ENCODE results near the gene CLK3. TPM values are rescaled to one million over a fixed set of nuclear protein-coding genes. Genes with fewer than 3 reads are reported as not detected.
"Not testable (repeated sequence)": the region's sequence is repeated elsewhere in the genome, so short reads cannot be mapped to it uniquely, and the experiment has no call there.

Gene CLK3
- total RNA-seq, 1 donor from 2014 or later, result 48.2 TPM

DNA sequence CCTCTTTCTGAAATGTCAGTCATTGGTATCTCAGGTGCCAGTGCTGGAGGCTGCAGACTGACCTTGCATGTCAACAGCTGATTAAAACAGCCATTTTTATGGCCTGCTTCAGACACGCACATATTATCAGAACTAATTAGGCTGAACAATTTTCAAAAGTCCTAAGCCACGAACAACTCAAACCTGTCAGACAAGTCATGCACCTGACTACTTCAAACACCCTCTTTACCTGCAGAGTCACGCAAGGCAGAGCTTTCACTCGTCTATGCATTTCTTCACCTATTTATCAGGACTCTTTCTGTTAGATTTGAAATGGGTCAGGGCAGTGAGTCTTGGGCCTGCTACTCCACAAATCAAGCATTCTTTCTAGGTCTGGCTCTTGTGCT is 26.7 kb downstream of the CLK3 start:
- no peak for DNase-seq (ENCODE audit: low read depth in 2 of 2)

DNA sequence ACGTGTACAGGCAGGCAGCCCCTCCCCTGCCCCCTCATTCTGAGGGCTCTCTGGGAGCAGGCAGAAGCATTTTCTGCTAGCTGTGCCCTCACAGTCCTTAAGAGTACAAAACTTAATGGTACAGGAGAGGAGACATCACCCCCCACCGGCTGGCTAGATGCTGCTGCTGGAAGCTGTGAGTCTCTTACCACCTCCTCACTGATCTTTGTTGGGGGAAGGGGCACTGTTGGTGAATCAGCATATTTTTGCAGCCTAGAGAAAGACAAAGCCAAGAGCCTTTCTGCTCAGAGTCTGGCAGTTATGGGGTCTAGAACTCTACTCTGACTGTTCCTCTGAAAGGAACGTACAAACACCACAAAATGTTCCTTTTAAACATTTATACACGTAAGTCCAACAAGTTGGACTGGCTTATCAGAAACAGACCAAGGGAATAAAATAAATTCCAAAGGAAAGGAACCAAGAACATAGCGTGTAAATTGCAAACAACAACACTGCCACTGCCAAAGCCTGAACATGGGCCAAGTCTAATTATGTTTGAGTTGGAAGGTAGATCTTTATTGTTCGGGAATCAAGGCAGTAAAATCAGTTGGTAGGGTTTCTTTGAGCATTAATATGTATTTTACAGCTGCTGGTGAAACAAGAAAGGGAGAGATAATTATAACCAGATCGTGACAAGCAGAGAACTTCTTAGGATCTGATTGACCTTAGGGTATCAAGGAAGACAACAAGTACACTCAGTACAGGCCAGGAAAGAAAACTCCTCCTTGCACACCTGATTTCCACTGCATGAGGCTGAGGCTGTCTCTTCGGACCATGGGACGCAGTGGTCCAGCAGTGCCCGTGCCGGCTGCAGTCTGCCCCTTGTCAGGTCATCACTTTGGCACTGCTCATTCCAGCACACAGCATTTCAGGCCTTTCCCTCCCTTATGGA is 27.4 kb downstream of the CLK3 start:
- DNase-seq (ENCODE audit: low read depth in 2 of 2), result peak; percentile 25 to 67

DNA sequence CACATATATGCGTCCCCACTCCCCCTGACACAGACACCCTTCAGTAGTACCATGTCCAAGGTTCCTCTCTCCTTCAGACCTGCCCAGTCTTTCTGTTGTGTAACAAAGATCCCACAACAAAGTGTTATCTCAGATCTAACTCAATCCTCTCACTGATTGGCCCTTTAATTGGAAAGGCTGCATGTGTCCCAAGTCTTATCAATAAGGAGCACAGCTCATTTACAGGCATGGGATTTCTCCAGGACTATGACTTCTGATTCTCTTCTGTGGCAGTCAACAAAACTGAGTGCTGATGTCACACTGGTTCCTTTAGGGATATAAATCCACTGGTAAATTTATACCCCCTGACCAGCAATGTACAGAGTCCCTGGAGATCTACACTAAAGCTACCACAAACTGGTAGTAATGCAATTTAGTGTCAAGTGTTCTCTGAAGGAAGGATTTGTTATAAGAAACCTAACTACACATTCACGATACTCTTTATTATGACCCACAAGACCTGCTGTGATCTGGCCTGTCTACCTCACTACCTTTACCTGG is 28.1 kb downstream of the CLK3 start:
- DNase-seq (ENCODE audit: low read depth in 2 of 2), result no peak

DNA sequence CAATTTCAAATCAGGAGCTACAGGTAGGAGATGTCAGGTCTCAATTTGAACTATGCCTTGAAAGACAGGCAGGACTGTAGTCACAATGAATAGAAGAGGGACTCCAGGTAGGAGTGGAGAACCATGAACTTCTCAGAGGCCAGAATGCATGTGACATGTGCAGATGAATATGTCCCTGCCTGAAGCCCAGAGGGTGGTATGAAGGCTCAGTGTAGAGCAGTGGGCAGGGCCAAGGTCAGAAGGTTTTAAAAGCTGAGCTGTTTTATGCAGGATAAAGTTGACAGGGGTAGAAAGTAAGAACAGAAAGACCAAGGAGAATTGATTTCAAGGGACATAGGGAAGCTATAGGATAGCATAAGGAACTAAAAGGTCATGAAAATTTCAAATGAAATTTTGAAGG is 30.8 kb downstream of the CLK3 start:
- no peak for DNase-seq (ENCODE audit: low read depth in 2 of 2)

DNA sequence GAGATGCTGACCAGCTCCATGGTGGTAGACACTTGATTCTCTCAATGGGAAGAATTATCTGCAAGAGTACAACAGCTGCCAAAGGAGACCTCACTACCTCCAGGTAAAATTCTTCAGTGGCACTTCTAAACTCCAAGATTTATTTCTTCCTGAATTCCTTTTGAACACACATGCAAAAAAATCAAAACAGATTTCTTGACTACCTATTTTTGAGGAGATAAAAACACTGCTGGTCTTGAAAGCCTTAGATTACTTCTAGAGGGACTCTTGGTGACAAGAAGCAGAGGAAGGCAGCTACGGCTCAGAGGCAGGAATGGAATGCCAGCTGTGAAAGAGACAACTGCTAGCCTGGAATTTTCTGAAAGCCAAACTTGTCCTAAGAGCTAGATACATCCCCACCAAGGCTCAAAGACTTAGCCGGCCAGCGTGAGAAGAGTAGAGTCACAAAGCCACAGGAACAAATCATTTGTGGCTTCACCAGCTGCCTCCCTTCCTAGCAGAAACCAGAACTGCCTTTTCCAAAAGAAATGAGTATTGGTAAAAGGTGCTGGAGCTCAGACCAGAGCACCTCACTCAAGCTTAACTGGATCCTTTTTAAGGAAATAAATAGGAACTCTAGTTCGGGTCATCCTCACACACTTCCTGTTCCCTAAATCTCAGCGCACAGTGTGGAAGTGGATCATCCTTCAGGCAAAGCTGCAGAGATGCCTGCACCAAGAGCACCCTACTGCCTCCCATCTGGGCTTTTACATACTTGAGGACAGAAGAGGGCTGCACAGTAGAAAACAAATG is 32.6 kb downstream of the CLK3 start:
- DNase-seq (ENCODE audit: low read depth in 2 of 2), result no peak

DNA sequence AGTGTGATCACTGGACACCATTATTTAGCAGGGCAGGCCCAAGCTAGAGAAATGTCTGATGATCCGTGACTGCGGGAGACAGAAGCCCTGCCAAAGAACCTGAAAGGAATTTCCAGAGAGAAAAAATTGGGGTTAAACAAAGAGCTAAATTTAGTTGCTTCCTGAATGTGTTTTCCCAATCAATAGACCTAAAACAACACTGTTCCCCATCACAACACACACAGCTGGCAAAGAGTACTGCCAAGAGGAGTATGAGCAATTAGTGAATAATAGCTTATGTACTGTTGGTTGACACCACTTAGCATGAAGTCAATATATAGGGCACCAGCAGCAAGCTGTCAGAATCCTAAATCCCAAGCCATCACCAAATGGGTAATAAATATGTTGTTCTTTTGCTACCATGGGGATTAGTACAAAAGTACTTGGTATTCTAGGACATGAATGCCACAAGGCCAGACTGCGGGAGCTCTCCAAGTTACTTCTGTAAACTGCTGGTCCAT is 35.7 kb downstream of the CLK3 start:
- DNase-seq (ENCODE audit: low read depth in 2 of 2), result peak; percentile 89 to 90

DNA sequence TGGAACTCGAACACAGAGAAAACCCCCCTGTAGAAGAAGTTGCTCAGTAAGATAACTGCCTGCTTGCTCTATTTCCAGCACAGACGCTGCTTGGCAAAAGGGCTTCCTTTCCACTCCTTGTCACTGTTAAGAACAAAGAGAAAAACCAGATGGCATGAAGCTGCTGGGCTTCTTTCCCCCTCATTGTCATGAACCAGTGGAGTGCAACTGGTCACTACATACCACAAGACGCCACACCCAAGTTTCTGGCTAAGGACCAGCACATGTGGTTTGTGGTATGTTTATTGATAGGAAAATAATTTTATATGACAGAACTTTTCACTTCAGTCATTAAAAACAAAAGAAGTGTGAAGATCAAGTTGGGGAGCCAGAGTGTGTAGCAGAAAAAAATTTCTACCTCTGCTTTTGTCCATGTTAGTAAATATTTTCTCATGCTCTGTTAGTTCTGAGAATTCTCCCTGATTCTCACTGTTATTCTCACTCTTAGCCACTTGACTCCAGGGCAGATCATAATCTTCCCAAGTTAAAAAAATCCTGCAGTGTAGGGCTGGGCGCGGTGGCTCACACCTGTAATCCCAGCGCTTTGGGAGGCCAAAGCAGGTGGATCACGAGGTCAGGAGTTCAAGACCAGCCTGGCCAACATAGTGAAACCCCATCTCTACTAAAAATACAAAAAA is 37.9 kb downstream of the CLK3 start:
- DNase-seq (ENCODE audit: low read depth in 2 of 2), result peak in 1 of 2 donors; percentile 66

DNA sequence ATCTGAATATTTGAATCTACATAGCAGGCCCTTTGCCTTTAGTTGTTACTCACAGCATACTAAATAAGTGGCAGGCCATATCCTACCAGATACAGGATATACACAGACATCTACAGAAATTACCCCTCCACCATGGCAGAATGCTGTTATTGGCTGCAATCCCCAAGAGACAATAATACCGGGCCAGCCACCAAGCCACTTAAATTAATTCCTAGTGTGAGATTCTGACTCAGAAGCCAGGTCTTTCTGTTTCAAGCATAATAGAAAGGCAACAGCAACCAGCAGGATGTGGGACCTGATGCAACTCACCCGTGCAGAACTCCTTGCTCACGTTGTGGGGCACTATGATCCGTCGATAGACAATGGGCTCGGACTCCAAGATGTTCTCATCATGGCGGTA is 39.8 kb downstream of the CLK3 start:
- peak in 1 of 2 donors; percentile 22 for DNase-seq (ENCODE audit: low read depth in 2 of 2)

DNA sequence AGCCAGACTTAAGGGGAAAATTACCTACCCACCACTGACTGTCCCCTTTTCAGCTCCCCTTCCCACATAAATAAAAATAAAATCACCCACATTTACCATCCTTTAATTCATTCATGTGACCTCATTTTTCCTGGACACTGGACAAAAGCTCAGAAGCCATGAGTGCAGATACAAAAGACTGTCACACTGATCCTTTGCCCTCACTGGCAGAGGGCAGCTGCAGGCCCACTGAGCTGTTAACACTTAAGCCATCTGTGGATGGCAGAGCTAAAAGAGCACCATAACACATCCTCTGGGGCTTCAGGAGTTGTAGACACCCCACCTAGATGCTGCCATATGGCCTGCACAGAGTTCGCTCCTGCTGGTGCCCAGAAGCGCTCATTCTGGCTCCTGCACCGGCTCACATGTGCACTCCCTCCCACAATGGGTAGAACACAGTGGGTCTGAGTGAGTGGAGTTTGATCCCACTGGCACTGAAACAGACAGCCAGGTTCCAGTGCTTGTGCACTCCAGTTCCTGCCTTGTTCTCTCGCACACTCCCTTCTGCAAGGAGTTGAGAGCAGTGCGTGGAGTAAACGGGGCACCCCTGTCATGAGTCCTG is 41.4 kb downstream of the CLK3 start:
- peak in 1 of 2 donors; percentile 47 for DNase-seq (ENCODE audit: low read depth in 2 of 2)

DNA sequence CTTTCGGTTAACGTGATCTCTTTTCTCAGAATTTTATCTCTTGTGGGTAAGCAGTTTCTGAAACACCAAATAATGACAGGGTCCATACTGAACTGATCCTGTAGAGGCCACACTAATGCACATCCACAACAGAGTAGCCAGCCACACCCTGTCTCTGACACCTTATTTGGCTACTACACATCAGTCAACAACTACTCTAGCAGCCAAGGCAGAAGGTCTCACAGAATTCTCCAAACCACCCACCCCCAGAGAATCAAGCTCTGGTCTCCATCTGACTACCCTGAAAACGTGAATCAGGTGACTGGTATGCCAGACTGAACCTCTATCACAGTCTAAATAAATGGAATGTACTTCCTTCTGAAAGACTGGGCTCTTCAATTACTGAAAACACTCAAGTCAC is 42.2 kb downstream of the CLK3 start:
- DNase-seq (ENCODE audit: low read depth in 2 of 2), result no peak

DNA sequence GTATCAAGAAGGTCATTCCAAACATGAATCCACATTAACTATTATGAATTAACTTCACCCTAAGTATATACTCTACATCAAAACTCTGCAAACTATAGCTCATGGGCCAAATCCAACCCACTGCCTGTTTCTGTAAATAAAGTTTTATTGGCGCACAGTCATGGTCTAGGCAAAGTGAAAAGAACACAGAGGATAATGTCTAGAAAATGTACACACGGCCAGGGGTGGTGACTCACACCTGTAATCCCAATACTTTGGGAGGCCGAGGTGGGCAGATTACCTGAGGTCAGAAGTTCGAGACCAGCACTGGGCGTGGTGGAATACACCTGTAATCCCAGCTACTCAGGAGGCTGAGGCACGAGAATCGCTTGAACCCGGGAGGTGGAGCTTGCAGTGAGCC is 45.6 kb downstream of the CLK3 start:
- not testable (repeated sequence) for DNase-seq (ENCODE audit: low read depth in 2 of 2)

DNA sequence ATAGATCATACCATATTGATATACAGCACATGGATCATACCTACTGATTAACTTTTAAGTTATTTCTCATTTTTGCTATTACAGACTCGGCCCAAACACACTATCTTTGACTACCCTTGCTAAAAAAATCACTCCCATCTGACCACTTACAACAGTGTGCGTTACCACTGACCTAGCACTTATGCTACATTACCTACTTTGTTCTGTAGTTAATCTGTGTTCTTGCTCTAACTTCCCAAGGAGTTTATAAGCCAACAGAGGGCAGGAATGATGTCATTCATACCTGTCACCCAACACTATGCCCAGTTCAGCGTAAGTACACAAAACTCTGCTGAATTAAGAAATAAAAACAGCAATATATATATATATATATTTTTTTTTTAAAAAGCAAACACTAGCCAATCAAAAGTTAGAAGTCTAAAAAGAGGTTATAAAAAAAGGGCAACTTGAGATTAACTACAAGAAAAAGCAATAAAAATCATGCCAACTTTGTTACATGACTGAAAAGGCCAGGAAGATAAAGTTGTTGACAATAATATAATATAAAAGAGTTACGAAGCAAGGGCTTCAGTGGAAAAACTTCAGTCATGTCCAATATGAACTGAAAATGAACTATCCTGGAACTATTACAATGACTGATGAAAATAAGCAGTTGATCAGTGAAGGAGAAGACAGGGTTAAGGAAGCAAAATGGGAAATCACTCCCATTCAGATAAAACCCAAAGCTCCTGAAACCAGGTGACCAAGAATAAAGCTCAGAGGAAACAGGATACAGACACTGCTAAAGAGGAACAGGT is 46.6 kb downstream of the CLK3 start:
- DNase-seq (ENCODE audit: low read depth in 2 of 2), result peak in 1 of 2 donors; percentile 61

DNA sequence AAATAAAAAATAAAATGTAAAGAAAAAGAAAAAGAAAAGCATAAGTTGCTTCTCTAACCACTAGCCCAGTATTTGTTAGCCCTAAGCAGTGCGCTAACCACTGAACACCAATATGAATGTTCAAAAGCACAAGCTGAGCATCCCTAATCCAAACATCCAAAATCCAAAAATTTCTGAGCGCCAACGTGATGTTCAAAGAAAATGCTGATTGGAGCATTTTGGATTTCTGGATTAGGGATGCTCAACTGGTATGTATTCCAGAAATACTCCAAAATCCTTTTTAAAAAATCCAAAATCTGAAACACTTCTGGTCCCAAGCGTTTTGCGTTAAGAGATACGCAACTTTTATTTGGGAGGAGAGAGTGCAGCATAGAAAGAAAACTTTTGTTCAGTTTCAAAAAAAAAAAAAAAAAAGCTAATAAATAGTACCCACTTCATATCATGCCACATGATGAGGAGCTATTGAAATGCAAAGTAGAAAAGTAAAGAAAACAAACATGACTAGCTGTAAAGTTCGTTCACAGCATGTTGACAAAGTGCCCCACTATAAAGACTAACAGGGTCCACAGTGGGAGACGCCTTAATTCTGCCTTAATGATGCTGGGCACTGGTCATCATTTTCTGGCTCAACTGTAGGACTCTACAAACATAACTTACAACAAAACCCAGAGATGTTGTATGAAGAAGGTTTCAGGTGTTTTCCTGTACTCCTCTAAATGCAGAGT is 47.8 kb downstream of the CLK3 start:
- no peak for DNase-seq (ENCODE audit: low read depth in 2 of 2)

DNA sequence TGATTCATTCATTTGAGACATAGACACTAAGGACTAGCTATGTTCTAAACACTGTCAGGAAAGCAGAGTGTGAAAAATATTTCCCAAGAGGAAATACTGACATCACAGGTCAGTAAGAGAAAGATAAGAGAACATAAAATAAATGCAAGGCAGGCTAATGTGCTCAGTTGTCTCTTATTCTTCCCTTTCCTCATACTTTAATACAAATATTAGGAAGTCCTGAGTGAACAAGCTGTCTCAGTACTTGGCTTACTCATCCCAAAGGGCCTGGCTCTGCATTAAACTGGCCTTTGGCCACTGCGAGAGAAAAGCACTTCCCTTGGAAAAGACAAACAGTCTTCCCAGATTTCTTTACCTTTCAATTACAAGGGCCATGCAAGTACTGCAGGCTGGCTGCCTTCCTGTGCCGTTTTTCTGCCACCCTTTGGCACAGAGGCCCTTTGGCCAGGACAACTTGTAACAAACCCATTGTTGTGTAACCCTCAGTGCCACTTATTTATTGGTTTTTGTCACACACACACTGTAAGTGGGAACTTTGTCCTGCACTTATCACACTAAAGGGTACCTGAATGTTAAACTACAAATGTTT is 48.5 kb downstream of the CLK3 start:
- peak; percentile 57 to 78 for DNase-seq (ENCODE audit: low read depth in 2 of 2)

DNA sequence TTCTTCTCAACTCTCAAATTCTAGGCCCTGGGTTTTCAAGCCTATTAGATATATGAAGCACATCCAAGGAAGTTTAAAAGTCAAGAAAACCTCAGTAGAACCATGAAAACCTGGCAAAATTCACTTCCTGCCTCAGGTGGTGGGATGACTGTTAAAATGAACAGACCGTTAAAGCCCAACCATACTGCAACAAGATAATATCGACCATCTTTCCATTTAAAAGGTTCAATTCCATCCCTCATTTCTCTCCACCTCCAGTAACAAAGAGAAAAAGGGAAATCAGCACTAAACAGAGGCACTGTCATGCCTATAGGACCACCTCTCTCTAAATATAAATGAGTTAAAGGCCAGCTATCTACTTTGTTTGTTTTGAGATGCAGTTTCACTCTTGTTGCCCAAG is 49.0 kb downstream of the CLK3 start:
- peak in 1 of 2 donors; percentile 14 for DNase-seq (ENCODE audit: low read depth in 2 of 2)

DNA sequence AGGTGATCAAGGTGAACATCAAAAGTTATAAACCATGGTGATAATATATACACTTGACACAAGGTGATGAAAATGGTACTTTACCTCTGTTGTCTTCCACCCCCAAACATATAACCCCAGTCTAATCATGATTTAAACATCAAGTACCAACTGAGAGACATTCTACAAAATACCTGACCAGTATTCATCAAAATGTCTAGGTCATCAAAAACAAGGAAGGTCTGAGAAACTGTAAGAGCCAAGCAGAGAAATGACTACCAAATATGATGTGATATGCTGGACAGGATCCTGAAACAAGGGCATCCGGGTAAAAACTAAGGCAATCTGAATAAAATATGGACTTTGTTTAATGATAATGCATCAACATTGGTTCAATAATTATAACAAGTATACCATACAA is 52.3 kb downstream of the CLK3 start:
- DNase-seq (ENCODE audit: low read depth in 2 of 2), result no peak

DNA sequence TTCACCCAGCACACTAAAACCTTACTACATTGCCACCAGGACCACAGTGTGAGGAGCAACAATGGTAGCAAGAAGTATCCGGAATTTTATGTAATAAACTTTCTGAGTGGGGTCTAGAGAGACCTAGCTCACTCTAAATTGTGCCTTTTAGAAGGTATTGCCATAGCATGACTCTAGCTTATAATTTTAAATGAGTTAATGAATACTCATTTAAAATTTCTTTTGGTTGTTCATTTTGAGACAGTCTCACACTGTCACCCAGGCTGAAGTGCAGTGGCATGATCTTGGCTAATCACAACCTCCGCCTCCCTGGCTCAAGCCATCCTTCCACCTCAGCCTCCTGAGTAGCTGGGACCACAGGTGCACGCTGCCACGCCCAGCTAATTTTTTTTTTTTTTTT is 54.0 kb downstream of the CLK3 start:
- no peak for DNase-seq (ENCODE audit: low read depth in 2 of 2)

DNA sequence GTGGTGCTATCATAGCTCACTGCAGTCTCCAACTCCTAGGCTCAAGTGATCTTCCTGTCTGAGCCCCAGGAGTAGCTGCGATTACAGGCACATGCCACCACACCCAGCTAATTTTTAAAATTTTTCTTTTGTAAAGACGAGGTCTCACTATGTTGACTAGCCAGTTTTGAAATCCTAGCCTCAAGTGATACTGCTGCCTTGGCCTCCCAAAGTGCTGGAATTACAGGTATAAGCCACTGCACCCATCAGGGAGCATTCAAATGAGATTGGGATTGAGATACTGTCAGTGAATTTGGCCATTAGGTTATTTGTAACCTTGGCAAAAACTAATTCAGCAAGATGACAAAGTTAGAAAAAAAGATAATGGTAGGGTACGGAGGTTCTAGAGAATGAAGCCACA is 58.5 kb downstream of the CLK3 start:
- DNase-seq (ENCODE audit: low read depth in 2 of 2), result no peak

DNA sequence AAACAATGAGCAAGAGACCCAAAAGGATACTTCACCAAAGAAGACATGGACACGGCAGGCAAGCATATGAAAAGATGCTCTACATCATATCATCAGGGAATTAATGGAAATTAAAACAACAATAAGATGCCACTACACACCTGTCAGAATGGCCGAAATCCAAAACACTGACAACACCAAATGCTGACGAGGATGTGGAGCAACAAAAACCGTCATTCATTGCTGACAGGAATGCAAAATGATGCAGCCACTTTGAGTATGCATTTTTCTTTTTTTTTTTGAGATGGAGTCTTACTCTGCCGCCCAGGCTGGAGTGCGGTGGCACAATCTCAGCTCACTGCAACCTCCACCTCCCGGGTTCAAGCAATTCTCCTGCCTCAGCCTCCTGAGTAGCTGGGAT is 61.2 kb downstream of the CLK3 start:
- DNase-seq (ENCODE audit: low read depth in 2 of 2), result no peak

All from lung microvascular endothelial cell (primary cell).